B cell (primary cell): ENCODE measurements around the gene NPAS2. TPM values are rescaled to one million over a fixed set of nuclear protein-coding genes. Genes with fewer than 3 reads are reported as not detected.
A peak's percentile ranks its signal among the peaks of the same experiment; 100 is the strongest.

Experiments
- ATAC-seq: fragments of 200-7000 bp; cut with Tn5 transposase; one replicate; pipeline ENCODE4 v1.10.0; 2021; ENCODE audit warnings: low read depth, mild to moderate bottlenecking, moderate number of reproducible peaks, moderate library complexity
- CTCF ChIA-PET: fragments of 350-600 bp; sonication (Branson Sonifier 250); formaldehyde crosslinking; loops from one replicate; lab custom pipeline; 2021; ENCODE audit warnings: antibody characterized with exemption, inconsistent platforms; lab: Charles Lee
- POLR2A ChIA-PET: fragments of 350-600 bp; sonication (Branson Sonifier 250); formaldehyde crosslinking; loops from one replicate; lab custom pipeline; 2021; ENCODE audit warnings: antibody characterized with exemption; lab: Charles Lee
- DNase-seq: peaks from one replicate; pipeline ENCODE4 v3.0.0; 2013
- H2AFZ ChIP-seq: 2 replicates; pipeline ENCODE4 v1.6.1; 2012; ENCODE audit warnings: mild to moderate bottlenecking, low read depth, low read length; ENCODE audit not compliant: insufficient read depth, poor library complexity, severe bottlenecking
- H3K27ac ChIP-seq, 2 donors: 1 replicate in 1 of 2; 2 replicates in 1 of 2; pipeline ENCODE4 v1.5.1; 2012 to 2013; ENCODE audit warnings: low read length in 2 of 2, mild to moderate bottlenecking in 2 of 2, moderate library complexity in 1 of 2
- H3K27me3 ChIP-seq, 4 experiments: fragments of 200-600 bp in 1 of 4; sonication (generic) in 1 of 4; replicated peaks in 1 of 4; 1 replicate in 2 of 4; 2 replicates in 2 of 4; pipeline versions ENCODE4 v1.6.1 to v1.7.0; 2013 to 2016; ENCODE audit warnings: low read length in 3 of 4, mild to moderate bottlenecking in 2 of 4, mixed read lengths in 1 of 4, moderate library complexity in 1 of 4; ENCODE audit not compliant: insufficient read depth in 4 of 4, control insufficient read depth in 3 of 4; ENCODE audit errors: control extremely low read depth in 1 of 4
- H3K36me3 ChIP-seq, 2 experiments: replicated peaks in 1 of 2; 1 replicate in 1 of 2; 2 replicates in 1 of 2; pipeline versions ENCODE4 v1.6.1 to v1.7.1; 2013; ENCODE audit warnings: low read length in 1 of 2; ENCODE audit not compliant: insufficient read depth in 2 of 2, control insufficient read depth in 1 of 2; ENCODE audit errors: control extremely low read depth in 1 of 2, extremely low read depth in 1 of 2
- H3K4me1 ChIP-seq, 2 donors: fragments of 200-600 bp in 1 of 2; sonication (generic) in 1 of 2; 1 replicate in 1 of 2; 2 replicates in 1 of 2; pipeline versions ENCODE4 v1.5.1 to v1.6.1; 2013 to 2017; ENCODE audit warnings: low read length in 2 of 2; ENCODE audit not compliant: control insufficient read depth in 2 of 2, insufficient read depth in 2 of 2
- H3K4me2 ChIP-seq: replicated peaks from 2 replicates; pipeline ENCODE3; 2012; ENCODE audit warnings: mild to moderate bottlenecking, low read depth, low read length; ENCODE audit not compliant: poor library complexity, severe bottlenecking
- H3K4me3 ChIP-seq, 5 experiments: fragments of 200-600 bp in 1 of 5; sonication (generic) in 1 of 5; 1 replicate in 3 of 5; 2 replicates in 2 of 5; pipeline versions ENCODE4 v1.5.1 to v1.7.0; 2011 to 2016; ENCODE audit warnings: low read length in 4 of 5, mild to moderate bottlenecking in 4 of 5, low read depth in 2 of 5, control low read depth in 1 of 5, moderate library complexity in 1 of 5; ENCODE audit not compliant: insufficient read depth in 1 of 5; ENCODE audit errors: control extremely low read depth in 1 of 5, extremely low read depth in 1 of 5
- H3K79me2 ChIP-seq: fragments of 200-600 bp; sonication (generic); one replicate; pipeline ENCODE4 v1.6.0; 2016; ENCODE audit warnings: low read length; ENCODE audit not compliant: control insufficient read depth, insufficient read depth
- H3K9ac ChIP-seq: fragments of 200-600 bp; sonication (generic); 2 replicates; pipeline ENCODE4 v1.6.1; 2017; ENCODE audit warnings: mild to moderate bottlenecking, low read length, moderate library complexity
- H3K9me3 ChIP-seq, 3 donors: one replicate each; pipeline versions ENCODE4 v1.6.1 to v1.7.1; 2013; ENCODE audit warnings: low read length in 2 of 3; ENCODE audit not compliant: control insufficient read depth in 2 of 3, insufficient read depth in 1 of 3; ENCODE audit errors: control extremely low read depth in 1 of 3
- H4K20me1 ChIP-seq: 2 replicates; pipeline ENCODE4 v1.6.0; 2012; ENCODE audit warnings: mild to moderate bottlenecking, low read length; ENCODE audit not compliant: insufficient read depth, control insufficient read depth, poor library complexity, severe bottlenecking
- H3K27ac Mint-ChIP-seq: one replicate; pipeline ENCODE4 v1.8.0; 2021; ENCODE audit warnings: mixed read lengths
- H3K27me3 Mint-ChIP-seq: one replicate; pipeline ENCODE4 v1.8.0; 2021; ENCODE audit warnings: mixed read lengths
- H3K4me1 Mint-ChIP-seq: one replicate; pipeline ENCODE4 v1.8.0; 2021; ENCODE audit warnings: mixed read lengths
- H3K4me3 Mint-ChIP-seq: one replicate; pipeline ENCODE4 v1.8.0; 2021; ENCODE audit warnings: mixed read lengths
- H3K9me3 Mint-ChIP-seq: one replicate; pipeline ENCODE4 v1.8.0; 2022; ENCODE audit warnings: mixed read lengths; ENCODE audit not compliant: insufficient read depth
- EZH2 ChIP-seq: IDR thresholded peaks from 2 replicates; pipeline ENCODE4 v1.6.1; 2012; ENCODE audit warnings: borderline replicate concordance, low read depth, mild to moderate bottlenecking, moderate library complexity, low read length; ENCODE audit not compliant: insufficient read depth, poor library complexity, severe bottlenecking
- WGBS: methylation state at CpG from one replicate; pipeline ENCODE4 v1.1.5; 2013; ENCODE audit warnings: missing lambda C conversion rate; ENCODE audit not compliant: insufficient coverage; 5-methylcytosine and 5-hydroxymethylcytosine counted together
- intact Hi-C: fragments of 100-400 bp; cut with micrococcal nuclease; formaldehyde crosslinking; loops from one replicate; pipeline ENCODE4 v1.10.0; 2022
- polyA plus RNA-seq: library from polyadenylated mRNA; depleted of rRNA; stranded (reverse); fragments of >200 nt; gene quantifications from 2 replicates; pipeline ENCODE4 v1.2.3, GENCODE V29; 2012
- total RNA-seq, 2 donors: library from RNA; stranded (reverse); fragments of 120-200 nt in 1 of 2; gene quantifications; 1 replicate in 1 of 2; 2 replicates in 1 of 2; pipeline versions ENCODE4 v1.2.3 to v1.2.4, GENCODE V29; 2013 to 2022
- TF ChIP-seq, protein P1 (sequence below): fragments of 200-600 bp; IDR thresholded peaks from one replicate; pipeline ENCODE4 v1.8.0; 2022; ENCODE audit warnings: antibody characterized with exemption, mild to moderate bottlenecking

The NPAS2 gene
- total and polyA plus RNA-seq, 2 donors (not counting 1 experiment from before 2014, with no cell fraction given) = not detected

GRCh38 chr2:101036562-101036961, 216.6 kb downstream of the NPAS2 start:
- H3K4me2 ChIP-seq = no peak overlapping the region
- ChIA-PET CTCF (interaction anchor here (0.8 to 5.9 kb wide), 12 partner anchors 9 to 310 kb away, joined by 3 to 87 read pairs (median 4); partner anchors contain the start of genes CNOT11, RPL31 and TBC1D8), POLR2A (no interaction called here)
- Mint-ChIP-seq H3K27me3 (peaks cover 4% of the 10 kb centered on the region), H3K9me3 (no peaks in the 10 kb centered on the region), H3K27ac (no peak overlapping the region), H3K4me1 (peaks cover 2% of the 10 kb centered on the region), H3K4me3 (no peak overlapping the region)
- H3K27me3 ChIP-seq = no peaks in the 10 kb centered on the region
- no peak overlapping the region for H3K9ac ChIP-seq
- no peaks in the 10 kb centered on the region for H3K4me1 ChIP-seq
- H3K79me2 ChIP-seq = no peaks in the 10 kb centered on the region
- no peak overlapping the region for H3K4me3 ChIP-seq
- H4K20me1 ChIP-seq = no peaks in the 10 kb centered on the region
- TF ChIP-seq EZH2 = no peak
- TF ChIP-seq, protein P1, sequence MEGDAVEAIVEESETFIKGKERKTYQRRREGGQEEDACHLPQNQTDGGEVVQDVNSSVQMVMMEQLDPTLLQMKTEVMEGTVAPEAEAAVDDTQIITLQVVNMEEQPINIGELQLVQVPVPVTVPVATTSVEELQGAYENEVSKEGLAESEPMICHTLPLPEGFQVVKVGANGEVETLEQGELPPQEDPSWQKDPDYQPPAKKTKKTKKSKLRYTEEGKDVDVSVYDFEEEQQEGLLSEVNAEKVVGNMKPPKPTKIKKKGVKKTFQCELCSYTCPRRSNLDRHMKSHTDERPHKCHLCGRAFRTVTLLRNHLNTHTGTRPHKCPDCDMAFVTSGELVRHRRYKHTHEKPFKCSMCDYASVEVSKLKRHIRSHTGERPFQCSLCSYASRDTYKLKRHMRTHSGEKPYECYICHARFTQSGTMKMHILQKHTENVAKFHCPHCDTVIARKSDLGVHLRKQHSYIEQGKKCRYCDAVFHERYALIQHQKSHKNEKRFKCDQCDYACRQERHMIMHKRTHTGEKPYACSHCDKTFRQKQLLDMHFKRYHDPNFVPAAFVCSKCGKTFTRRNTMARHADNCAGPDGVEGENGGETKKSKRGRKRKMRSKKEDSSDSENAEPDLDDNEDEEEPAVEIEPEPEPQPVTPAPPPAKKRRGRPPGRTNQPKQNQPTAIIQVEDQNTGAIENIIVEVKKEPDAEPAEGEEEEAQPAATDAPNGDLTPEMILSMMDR = peak; percentile 27
- intact Hi-C loops = loop anchor here (1.0 kb wide), 1 partner anchor 169 kb away; no protein-coding TSS in a partner anchor
- ATAC-seq (no peak), DNase-seq (no peak)
- H3K9me3 ChIP-seq = no peaks in the 10 kb centered on the region
- no CpG with 5 or more reads among the region's 2 CpGs for WGBS
- H3K36me3 ChIP-seq = no peaks in the 10 kb centered on the region
- no peak overlapping the region for H2AFZ ChIP-seq
- H3K27ac ChIP-seq = no peak overlapping the region

DNA sequence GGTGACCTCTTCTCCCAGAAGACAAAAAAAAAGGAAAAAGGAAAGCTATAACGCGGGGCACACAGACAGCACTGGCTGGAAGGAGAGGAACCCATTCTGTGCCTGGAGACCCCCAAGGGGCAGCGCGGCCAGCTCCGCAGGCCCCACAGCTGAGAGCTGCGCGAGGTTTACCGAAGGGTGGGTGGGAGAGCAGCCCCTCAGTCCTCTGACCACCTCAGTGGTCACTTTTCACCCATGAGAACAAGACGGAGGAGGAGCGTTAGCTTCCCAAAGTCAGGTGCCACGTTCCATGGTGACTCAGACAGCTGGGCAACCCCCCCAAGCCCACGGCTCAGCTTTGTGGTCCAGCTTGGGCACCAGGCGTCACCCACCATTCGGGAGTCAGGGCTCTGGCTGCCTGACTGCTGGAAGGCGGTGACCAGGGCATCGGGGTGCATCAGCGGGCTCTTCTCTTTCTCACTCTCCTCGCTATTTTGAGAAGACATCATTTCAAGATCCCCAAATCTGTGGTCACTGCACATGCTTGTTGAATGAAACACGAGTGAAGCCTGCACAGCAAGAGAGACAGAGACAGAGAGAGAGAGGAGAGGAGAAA, 217.3 kb downstream of the NPAS2 start:
- no peaks in the 10 kb centered on the region for H4K20me1 ChIP-seq
- H3K36me3 ChIP-seq = no peaks in the 10 kb centered on the region
- WGBS = 93% methylated on average over 8 of the region's 19 CpGs
- no peak for TF ChIP-seq EZH2
- TF ChIP-seq, protein P1 = no peak
- DNase-seq = no peak
- no peak overlapping the region for H3K4me3 ChIP-seq
- no peak for ATAC-seq
- H3K4me1 Mint-ChIP-seq = peaks cover 2% of the 10 kb centered on the region
- no peak overlapping the region for H3K9ac ChIP-seq
- H2AFZ ChIP-seq = no peak overlapping the region
- no peak overlapping the region for H3K27ac Mint-ChIP-seq
- no peaks in the 10 kb centered on the region for H3K27me3 ChIP-seq
- POLR2A ChIA-PET = interaction anchor here (0.7 kb wide), 1 partner anchor 9 kb away, joined by 3 read pairs; no protein-coding TSS in a partner anchor
- no peak overlapping the region for H3K4me3 Mint-ChIP-seq
- no peak overlapping the region for H3K27ac ChIP-seq
- H3K9me3 ChIP-seq = no peaks in the 10 kb centered on the region
- H3K79me2 ChIP-seq = no peaks in the 10 kb centered on the region
- CTCF ChIA-PET = interaction anchor here (0.8 to 5.9 kb wide), 10 partner anchors 8 to 177 kb away, joined by 3 to 87 read pairs (median 4); partner anchors contain the start of gene TBC1D8
- intact Hi-C loops = no loop called here
- H3K9me3 Mint-ChIP-seq = no peaks in the 10 kb centered on the region
- H3K27me3 Mint-ChIP-seq = peaks cover 4% of the 10 kb centered on the region
- H3K4me1 ChIP-seq = no peaks in the 10 kb centered on the region
- no peak overlapping the region for H3K4me2 ChIP-seq
